DOHH2 (cell line): ENCODE measurements around the gene PKP4.

ENCODE experiments used
- H3F3A ChIP-seq: fragments of 200-600 bp; sonication (generic), shearing (Covaris generic); 2 replicates; pipeline ENCODE4 v1.6.0; 2016; ENCODE audit warnings: antibody characterized with exemption, mild to moderate bottlenecking; ENCODE audit not compliant: control insufficient read depth, insufficient read depth
- H3K27ac ChIP-seq: fragments of 200-600 bp; sonication (generic); 2 replicates; pipeline ENCODE4 v1.5.1; 2014; ENCODE audit warnings: low read depth, mild to moderate bottlenecking, low read length, moderate library complexity
- H3K27me3 ChIP-seq: fragments of 200-600 bp; sonication (generic); 2 replicates; pipeline ENCODE4 v1.6.1; 2014; ENCODE audit warnings: mild to moderate bottlenecking, low read length, mixed read lengths; ENCODE audit not compliant: control insufficient read depth
- H3K36me3 ChIP-seq: fragments of 200-600 bp; sonication (generic); 2 replicates; pipeline ENCODE4 v1.6.1; 2014; ENCODE audit warnings: mild to moderate bottlenecking, low read length, moderate library complexity, mixed read lengths; ENCODE audit not compliant: control insufficient read depth
- H3K4me1 ChIP-seq: fragments of 200-600 bp; sonication (generic); 2 replicates; pipeline ENCODE4 v1.6.1; 2014; ENCODE audit warnings: mild to moderate bottlenecking, low read length, mixed read lengths; ENCODE audit not compliant: control insufficient read depth
- H3K4me2 ChIP-seq: fragments of 200-600 bp; sonication (generic); 2 replicates; pipeline ENCODE4 v1.6.0; 2014; ENCODE audit warnings: mild to moderate bottlenecking, low read length, moderate library complexity
- H3K4me3 ChIP-seq: fragments of 200-600 bp; sonication (generic); 2 replicates; pipeline ENCODE4 v1.5.1; 2014; ENCODE audit warnings: mild to moderate bottlenecking, low read length, mixed read lengths
- H3K79me2 ChIP-seq: fragments of 200-600 bp; sonication (generic); 2 replicates; pipeline ENCODE4 v1.6.1; 2014; ENCODE audit warnings: mild to moderate bottlenecking, low read length, mixed read lengths; ENCODE audit not compliant: control insufficient read depth
- H3K9me2 ChIP-seq: fragments of 200-600 bp; sonication (generic); replicated peaks from 2 replicates; pipeline ENCODE4 v1.6.1; 2014; ENCODE audit warnings: mild to moderate bottlenecking, low read length, mixed read lengths; ENCODE audit not compliant: control insufficient read depth
- H3K9me3 ChIP-seq: fragments of 200-600 bp; sonication (generic); 2 replicates; pipeline ENCODE4 v1.6.1; 2014; ENCODE audit warnings: antibody characterized with exemption, low read length, mixed read lengths; ENCODE audit not compliant: control insufficient read depth, insufficient read depth
- H4K20me1 ChIP-seq: fragments of 200-600 bp; sonication (generic); 2 replicates; pipeline ENCODE4 v1.6.0; 2014; ENCODE audit warnings: low read depth, mild to moderate bottlenecking, antibody characterized with exemption, low read length, moderate library complexity; ENCODE audit not compliant: control insufficient read depth, insufficient read depth
- EZH2phosphoT487 ChIP-seq: fragments of 200-600 bp; sonication (generic); IDR thresholded peaks from 2 replicates; pipeline ENCODE4 v1.6.1; 2017; ENCODE audit warnings: borderline replicate concordance, mild to moderate bottlenecking, antibody characterized with exemption, low read length, moderate library complexity, mixed read lengths
- TF ChIP-seq, protein P1 (sequence below): fragments of 200-600 bp; sonication (generic); IDR thresholded peaks from one replicate; pipeline ENCODE4 v1.5.1; 2014; ENCODE audit warnings: antibody characterized with exemption, mild to moderate bottlenecking, low read depth, low read length; ENCODE audit not compliant: poor library complexity, severe bottlenecking

Gene PKP4

DNA sequence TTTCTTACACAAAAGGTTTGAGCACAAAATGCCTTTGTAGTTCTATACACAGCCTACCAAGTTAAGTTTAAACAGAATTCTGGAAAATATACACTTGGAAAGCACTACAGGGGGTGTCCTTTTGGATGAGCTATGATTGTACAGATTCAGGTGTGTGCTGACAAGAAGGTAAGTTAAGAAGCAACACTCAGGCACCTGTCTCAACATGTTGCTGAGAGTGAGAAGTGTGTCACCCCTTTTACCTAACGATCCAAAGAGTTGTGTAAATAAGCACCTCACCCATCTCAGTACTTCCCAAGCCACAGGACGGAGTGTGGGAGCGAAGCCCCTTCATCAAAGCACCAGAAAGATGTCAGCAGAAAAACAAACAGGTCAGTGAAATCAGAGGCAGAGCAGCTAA lies 228.9 kb downstream of the PKP4 start:
- Histone ChIP-seq H3F3A (no peaks in the 10 kb centered on the region), H3K4me2 (no peak overlapping the region), H3K9me2 (no peaks in the 10 kb centered on the region), H3K79me2 (no peaks in the 10 kb centered on the region), H4K20me1 (no peaks in the 10 kb centered on the region), H3K9me3 (no peaks in the 10 kb centered on the region), H3K27me3 (no peaks in the 10 kb centered on the region), H3K4me3 (no peak overlapping the region), H3K4me1 (no peaks in the 10 kb centered on the region), H3K36me3 (no peaks in the 10 kb centered on the region), H3K27ac (no peak overlapping the region)
- TF ChIP-seq EZH2phosphoT487: no peak
- TF ChIP-seq, protein P1, sequence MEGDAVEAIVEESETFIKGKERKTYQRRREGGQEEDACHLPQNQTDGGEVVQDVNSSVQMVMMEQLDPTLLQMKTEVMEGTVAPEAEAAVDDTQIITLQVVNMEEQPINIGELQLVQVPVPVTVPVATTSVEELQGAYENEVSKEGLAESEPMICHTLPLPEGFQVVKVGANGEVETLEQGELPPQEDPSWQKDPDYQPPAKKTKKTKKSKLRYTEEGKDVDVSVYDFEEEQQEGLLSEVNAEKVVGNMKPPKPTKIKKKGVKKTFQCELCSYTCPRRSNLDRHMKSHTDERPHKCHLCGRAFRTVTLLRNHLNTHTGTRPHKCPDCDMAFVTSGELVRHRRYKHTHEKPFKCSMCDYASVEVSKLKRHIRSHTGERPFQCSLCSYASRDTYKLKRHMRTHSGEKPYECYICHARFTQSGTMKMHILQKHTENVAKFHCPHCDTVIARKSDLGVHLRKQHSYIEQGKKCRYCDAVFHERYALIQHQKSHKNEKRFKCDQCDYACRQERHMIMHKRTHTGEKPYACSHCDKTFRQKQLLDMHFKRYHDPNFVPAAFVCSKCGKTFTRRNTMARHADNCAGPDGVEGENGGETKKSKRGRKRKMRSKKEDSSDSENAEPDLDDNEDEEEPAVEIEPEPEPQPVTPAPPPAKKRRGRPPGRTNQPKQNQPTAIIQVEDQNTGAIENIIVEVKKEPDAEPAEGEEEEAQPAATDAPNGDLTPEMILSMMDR: no peak

DNA sequence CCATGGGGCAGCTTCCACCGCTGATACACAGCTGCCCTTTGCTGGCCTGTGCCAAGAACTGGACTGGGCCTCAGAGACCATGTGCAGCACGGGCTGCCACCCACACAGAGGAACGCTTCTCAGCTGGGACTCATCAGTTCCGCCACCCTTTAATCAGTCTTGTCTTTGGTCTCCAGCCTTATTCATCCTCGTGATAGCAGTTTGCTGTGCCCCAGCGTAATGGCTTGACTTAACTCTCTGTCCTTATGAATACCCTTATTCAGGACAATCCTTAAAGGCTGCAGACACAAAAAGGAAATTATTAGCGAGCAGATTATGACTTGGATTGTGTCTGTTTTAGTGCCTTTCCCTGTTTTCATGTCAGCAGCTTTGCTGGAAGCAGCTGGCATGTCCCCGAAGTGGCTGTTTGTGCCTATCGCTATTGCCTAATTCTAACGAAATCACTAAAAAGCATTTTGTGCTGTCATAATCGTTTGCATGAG lies 229.5 kb downstream of the PKP4 start:
- Histone ChIP-seq H3K9me3 (no peaks in the 10 kb centered on the region), H3K36me3 (no peaks in the 10 kb centered on the region), H3K4me2 (no peak overlapping the region), H3K4me1 (no peaks in the 10 kb centered on the region), H3K9me2 (no peaks in the 10 kb centered on the region), H3K4me3 (no peak overlapping the region), H3K79me2 (no peaks in the 10 kb centered on the region), H3K27me3 (no peaks in the 10 kb centered on the region), H4K20me1 (no peaks in the 10 kb centered on the region), H3K27ac (no peak overlapping the region), H3F3A (no peaks in the 10 kb centered on the region)
- TF ChIP-seq EZH2phosphoT487: no peak
- TF ChIP-seq, protein P1: no peak

DNA sequence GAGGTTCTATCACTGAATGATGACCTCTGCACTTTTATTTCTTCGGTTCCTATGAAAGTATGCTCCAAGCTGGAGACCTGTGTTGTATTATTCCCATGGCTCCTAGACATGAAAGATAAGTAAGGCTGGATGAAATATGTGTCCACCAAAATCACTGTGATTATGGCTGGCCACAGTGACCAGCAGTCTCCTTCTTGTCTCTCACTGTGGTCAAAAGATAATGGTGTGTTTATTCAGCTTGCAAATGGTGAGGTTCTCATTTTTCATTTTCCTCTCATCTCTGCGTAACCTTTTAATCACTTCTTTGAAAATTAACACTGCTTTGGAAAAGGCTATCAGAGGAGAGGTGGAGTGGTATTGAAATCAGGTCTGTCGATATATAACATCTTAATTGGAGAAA lies 230.6 kb downstream of the PKP4 start:
- no peaks in the 10 kb centered on the region for H3K36me3 ChIP-seq
- no peaks in the 10 kb centered on the region for H4K20me1 ChIP-seq
- H3F3A ChIP-seq: no peaks in the 10 kb centered on the region
- H3K9me2 ChIP-seq: no peaks in the 10 kb centered on the region
- H3K4me3 ChIP-seq: no peak overlapping the region
- no peaks in the 10 kb centered on the region for H3K4me1 ChIP-seq
- no peak overlapping the region for H3K27ac ChIP-seq
- no peaks in the 10 kb centered on the region for H3K9me3 ChIP-seq
- no peaks in the 10 kb centered on the region for H3K27me3 ChIP-seq
- TF ChIP-seq EZH2phosphoT487: no peak
- TF ChIP-seq, protein P1: no peak
- H3K79me2 ChIP-seq: no peaks in the 10 kb centered on the region
- no peak overlapping the region for H3K4me2 ChIP-seq

DNA sequence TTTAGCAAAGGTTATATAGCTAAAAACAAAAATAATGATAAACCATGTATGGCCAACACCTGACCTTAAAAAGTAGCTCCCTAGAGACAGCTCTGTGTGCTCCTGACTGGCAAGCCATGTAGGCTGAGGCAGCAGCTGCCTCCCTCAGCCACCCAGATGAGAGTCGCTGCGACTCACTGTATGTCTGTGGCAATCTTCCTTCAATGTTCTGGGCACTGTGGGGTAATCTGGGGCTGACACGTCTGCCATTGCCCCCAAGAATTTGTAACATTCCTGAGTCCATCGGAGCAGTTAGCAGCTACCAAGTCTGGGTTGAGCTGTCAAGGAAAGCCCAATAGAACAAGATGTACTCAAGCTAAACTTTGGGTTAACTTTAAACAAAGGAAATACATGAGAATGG lies 232.0 kb downstream of the PKP4 start:
- Histone ChIP-seq H3K27ac (no peak overlapping the region), H4K20me1 (no peaks in the 10 kb centered on the region), H3K4me3 (no peak overlapping the region), H3K79me2 (no peaks in the 10 kb centered on the region), H3K36me3 (no peaks in the 10 kb centered on the region), H3K27me3 (no peaks in the 10 kb centered on the region), H3K9me2 (no peaks in the 10 kb centered on the region), H3F3A (no peaks in the 10 kb centered on the region), H3K4me1 (no peaks in the 10 kb centered on the region), H3K4me2 (no peak overlapping the region), H3K9me3 (no peaks in the 10 kb centered on the region)
- no peak for TF ChIP-seq EZH2phosphoT487
- TF ChIP-seq, protein P1: no peak
